IMR-90 (cell line): Measurements from ENCODE around the gene PPP1R14C. TPM values are rescaled to one million over a fixed set of nuclear protein-coding genes. Genes with fewer than 3 reads are reported as not detected.

Experiments used
- ATAC-seq: fragments of 200-7000 bp; cut with Tn5 transposase; 2 replicates; pipeline ENCODE4 v1.9.1; 2020; ENCODE audit warnings: low read depth, mild to moderate bottlenecking, moderate library complexity
- BruUV-seq: library from RNA; stranded (reverse); fragments of 400-500 nt; replicated peaks from 2 replicates; lab custom pipeline; 2021; lab: Mats Ljungman, UMichigan
- CTCF ChIA-PET: fragments of 300-600 bp; formaldehyde crosslinking; extraction: SDS; loops from one replicate; lab custom pipeline; 2021; ENCODE audit warnings: antibody characterized with exemption; lab: Yijun Ruan, JAX
- POLR2A ChIA-PET: fragments of 300-600 bp; sonication (Branson Sonifier 250); formaldehyde crosslinking; loops from one replicate; lab custom pipeline; 2022; ENCODE audit warnings: antibody characterized with exemption; ENCODE audit not compliant: unreplicated experiment; lab: Charles Lee
- DNase-seq: peaks from one replicate; pipeline ENCODE4 v3.0.0; 2013
- H2AFZ ChIP-seq: replicated peaks from 2 replicates; pipeline ENCODE3; 2013; ENCODE audit warnings: low read length, mild to moderate bottlenecking; ENCODE audit not compliant: poor library complexity
- H2AK5ac ChIP-seq: 2 replicates; pipeline ENCODE4 v1.6.1; 2013; ENCODE audit warnings: low read depth, low read length, inconsistent platforms
- H2AK9ac ChIP-seq: replicated peaks from 2 replicates; pipeline ENCODE3; 2013; ENCODE audit warnings: mild to moderate bottlenecking, low read depth, low read length, moderate library complexity; ENCODE audit not compliant: poor library complexity
- H2BK120ac ChIP-seq: 2 replicates; pipeline ENCODE4 v1.6.1; 2013; ENCODE audit warnings: low read depth, low read length, inconsistent platforms
- H2BK15ac ChIP-seq: 3 replicates; pipeline ENCODE4 v1.6.1; 2013; ENCODE audit warnings: low read depth, low read length, inconsistent platforms
- H2BK20ac ChIP-seq: 2 replicates; pipeline ENCODE4 v1.6.1; 2013; ENCODE audit warnings: low read depth, mild to moderate bottlenecking, inconsistent platforms, low read length, moderate library complexity
- H2BK5ac ChIP-seq: 2 replicates; pipeline ENCODE4 v1.6.1; 2013; ENCODE audit warnings: mild to moderate bottlenecking, low read depth, low read length, inconsistent platforms; ENCODE audit not compliant: poor library complexity, severe bottlenecking
- H3K14ac ChIP-seq: replicated peaks from 2 replicates; pipeline ENCODE4 v1.6.1; 2013; ENCODE audit warnings: low read depth, low read length, inconsistent platforms
- H3K18ac ChIP-seq: 2 replicates; pipeline ENCODE4 v1.6.1; 2013; ENCODE audit warnings: low read depth, low read length, control low read depth
- H3K23ac ChIP-seq: 2 replicates; pipeline ENCODE4 v1.6.1; 2013; ENCODE audit warnings: low read depth, low read length, inconsistent platforms
- H3K27ac ChIP-seq: 2 replicates; pipeline ENCODE4 v1.5.1; 2013; ENCODE audit warnings: mild to moderate bottlenecking, control low read depth, low read length; ENCODE audit not compliant: insufficient read depth
- H3K27me3 ChIP-seq: 2 replicates; pipeline ENCODE4 v1.6.1; 2013; ENCODE audit warnings: low read length; ENCODE audit not compliant: control insufficient read depth, insufficient read depth
- H3K36me3 ChIP-seq: 2 replicates; pipeline ENCODE4 v1.6.1; 2013; ENCODE audit warnings: low read length, mixed read lengths; ENCODE audit not compliant: control insufficient read depth, insufficient read depth
- H3K4ac ChIP-seq: 2 replicates; pipeline ENCODE4 v1.6.1; 2013; ENCODE audit warnings: low read depth, low read length, inconsistent platforms
- H3K4me1 ChIP-seq: 2 replicates; pipeline ENCODE4 v1.6.1; 2013; ENCODE audit warnings: low read length, mixed read lengths; ENCODE audit not compliant: control insufficient read depth, insufficient read depth
- H3K4me2 ChIP-seq: 2 replicates; pipeline ENCODE4 v1.6.1; 2013; ENCODE audit warnings: low read depth, mild to moderate bottlenecking, control low read depth, low read length, moderate library complexity
- H3K4me3 ChIP-seq: 2 replicates; pipeline ENCODE4 v1.5.1; 2013; ENCODE audit warnings: low read depth, mild to moderate bottlenecking, control low read depth, low read length, moderate library complexity; ENCODE audit not compliant: insufficient read depth
- H3K56ac ChIP-seq: 2 replicates; pipeline ENCODE4 v1.6.1; 2013; ENCODE audit warnings: low read length, inconsistent platforms; ENCODE audit not compliant: insufficient read depth; ENCODE audit errors: extremely low read depth
- H3K79me1 ChIP-seq, 2 experiments: 2 replicates each; pipeline ENCODE4 v1.6.1; 2013; ENCODE audit warnings: low read length in 2 of 2, inconsistent platforms in 1 of 2, low read depth in 1 of 2
- H3K9ac ChIP-seq: 2 replicates; pipeline ENCODE4 v1.6.1; 2013; ENCODE audit warnings: low read depth, low read length, control low read depth
- H3K9me1 ChIP-seq: 2 replicates; pipeline ENCODE4 v1.6.1; 2013; ENCODE audit warnings: low read length, inconsistent platforms; ENCODE audit not compliant: insufficient read depth
- H3K9me3 ChIP-seq: 2 replicates; pipeline ENCODE4 v1.6.1; 2013; ENCODE audit warnings: low read length; ENCODE audit not compliant: control insufficient read depth, insufficient read depth
- H4K20me1 ChIP-seq: 2 replicates; pipeline ENCODE4 v1.6.1; 2013; ENCODE audit warnings: low read length, inconsistent platforms; ENCODE audit not compliant: insufficient read depth
- H4K5ac ChIP-seq: 2 replicates; pipeline ENCODE4 v1.6.1; 2013; ENCODE audit warnings: mild to moderate bottlenecking, low read depth, low read length, control low read depth
- H4K8ac ChIP-seq, 2 experiments: 2 replicates each; pipeline ENCODE4 v1.6.1; 2013; ENCODE audit warnings: low read depth in 2 of 2, low read length in 2 of 2, control low read depth in 1 of 2, inconsistent platforms in 1 of 2
- H4K91ac ChIP-seq: 2 replicates; pipeline ENCODE4 v1.6.1; 2013; ENCODE audit warnings: low read depth, low read length, inconsistent platforms; ENCODE audit not compliant: insufficient read depth
- BHLHE40 ChIP-seq: fragments of 150-350 bp; IDR thresholded peaks from 2 replicates; pipeline ENCODE4 v1.6.1; 2016; ENCODE audit warnings: mild to moderate bottlenecking, low read depth, low read length
- CHD1 ChIP-seq: IDR thresholded peaks from 2 replicates; pipeline ENCODE4 v1.6.1; 2012; ENCODE audit warnings: low read depth, low read length, improper control_type of control experiment
- CTCF ChIP-seq: conservative IDR thresholded peaks from 2 replicates; pipeline ENCODE4 v1.5.1; 2012; ENCODE audit warnings: mild to moderate bottlenecking, low read depth, low read length, improper control_type of control experiment
- FOS ChIP-seq: fragments of 150-350 bp; IDR thresholded peaks from 2 replicates; pipeline ENCODE4 v1.6.1; 2016; ENCODE audit warnings: low read depth, low read length
- MAFK ChIP-seq: IDR thresholded peaks from 2 replicates; pipeline ENCODE4 v1.6.1; 2012; ENCODE audit warnings: low read depth, low read length, improper control_type of control experiment
- MAZ ChIP-seq: IDR thresholded peaks from 2 replicates; pipeline ENCODE4 v1.6.1; 2012; ENCODE audit warnings: low read depth, mild to moderate bottlenecking, low read length, improper control_type of control experiment, moderate library complexity, borderline replicate concordance
- MXI1 ChIP-seq: IDR thresholded peaks from 2 replicates; pipeline ENCODE4 v1.6.1; 2012; ENCODE audit warnings: low read depth, mild to moderate bottlenecking, low read length, moderate library complexity, borderline replicate concordance
- NFE2L2 ChIP-seq: fragments of 150-350 bp; IDR thresholded peaks from 2 replicates; pipeline ENCODE4 v1.6.1; 2016; ENCODE audit warnings: low read depth, mild to moderate bottlenecking, low read length
- POLR2A ChIP-seq: IDR thresholded peaks from 2 replicates; pipeline ENCODE4 v1.6.1; 2012; ENCODE audit warnings: mild to moderate bottlenecking, low read depth, low read length
- RCOR1 ChIP-seq: IDR thresholded peaks from 2 replicates; pipeline ENCODE4 v1.6.1; 2012; ENCODE audit warnings: mild to moderate bottlenecking, low read length, improper control_type of control experiment; ENCODE audit not compliant: insufficient replicate concordance
- RFX5 ChIP-seq: IDR thresholded peaks from 2 replicates; pipeline ENCODE4 v1.8.0; 2012; ENCODE audit warnings: low read depth, mild to moderate bottlenecking, low read length, moderate library complexity
- WGBS, 2 experiments: methylation state at CpG; one replicate each; pipeline versions ENCODE4 v1.1.5 to v1.1.7; 2013; ENCODE audit warnings: missing lambda C conversion rate in 2 of 2; ENCODE audit not compliant: insufficient read length in 1 of 2; ENCODE audit errors: extremely low coverage in 2 of 2; 5-methylcytosine and 5-hydroxymethylcytosine counted together
- dilution Hi-C: fragments of 300-500 bp; cut with HindIII; formaldehyde crosslinking; loops from one replicate; pipeline ENCODE4 v1.14.3; 2018; ENCODE audit warnings: low sequenced_read_pairs; ENCODE audit not compliant: unreplicated experiment
- in situ Hi-C: fragments of 300-500 bp; cut with MboI; formaldehyde crosslinking; loops from 3 replicates; pipeline ENCODE4 v1.14.3; 2019; ENCODE audit warnings: low sequenced_read_pairs, inconsistent platforms, mixed read lengths
- intact Hi-C: fragments of 100-400 bp; cut with micrococcal nuclease; formaldehyde crosslinking; loops from 2 replicates; pipeline ENCODE4 v1.10.0; 2022
- polyA plus RNA-seq, 3 experiments: library from polyadenylated mRNA; depleted of rRNA; stranded (reverse); fragments of >200 nt; gene quantifications; 2 replicates each; pipeline ENCODE4 v1.2.3, GENCODE V29; 2012; ENCODE audit warnings: low replicate concordance in 1 of 3
- total RNA-seq: library from RNA; depleted of rRNA; stranded (reverse); fragments of >200 nt; gene quantifications from 2 replicates; pipeline ENCODE4 v1.2.3, GENCODE V29; 2012

PPP1R14C gene
- total and polyA plus RNA-seq, 2 of the 4 experiments (the other 2 are of a cell fraction), result not detected

GRCh38 chr6:150185732-150186117 is 42.9 kb downstream of the PPP1R14C start:
- Histone ChIP-seq H3K9ac (no peak overlapping the region), H3K4me2 (no peak overlapping the region), H2BK120ac (no peak overlapping the region), H3K79me1 (no peaks in the 10 kb centered on the region), H3K4me1 (no peaks in the 10 kb centered on the region), H3K23ac (no peak overlapping the region), H3K27me3 (peaks cover under 1% of the 10 kb centered on the region; the same call in 1 of the 2 replicates), H3K18ac (no peak overlapping the region), H4K8ac (no peak overlapping the region), H3K4me3 (no peak overlapping the region), H3K27ac (no peak overlapping the region), H3K14ac (no peak overlapping the region), H3K9me1 (no peaks in the 10 kb centered on the region), H2AFZ (no peak overlapping the region), H3K56ac (no peak overlapping the region), H4K5ac (no peak overlapping the region), H3K9me3 (no peaks in the 10 kb centered on the region), H4K20me1 (no peaks in the 10 kb centered on the region), H2BK15ac (no peak overlapping the region), H3K4ac (no peak overlapping the region), H2BK20ac (no peak overlapping the region), H2BK5ac (no peak overlapping the region), H2AK5ac (no peak overlapping the region), H2AK9ac (no peak overlapping the region), H4K91ac (no peak overlapping the region), H3K36me3 (no peaks in the 10 kb centered on the region)
- no peak for DNase-seq
- intact Hi-C loops, result no loop called here
- dilution Hi-C loops, result no loop called here
- no peak for ATAC-seq
- no TSS peak for BruUV-seq
- TF ChIP-seq POLR2A, result no peak
- no peak for TF ChIP-seq CHD1
- no peak for TF ChIP-seq NFE2L2
- no peak for TF ChIP-seq FOS
- TF ChIP-seq MXI1, result no peak
- no peak for TF ChIP-seq MAFK
- no peak for TF ChIP-seq MAZ
- TF ChIP-seq CTCF, result no peak
- TF ChIP-seq RCOR1, result no peak
- no peak for TF ChIP-seq RFX5
- TF ChIP-seq BHLHE40, result no peak
- ChIA-PET CTCF (no interaction called here), POLR2A (no interaction called here)
- in situ Hi-C loops, result no loop called here
- 80% methylated on average over 1 of the region's 8 CpGs; no CpG with 5 or more reads in 1 of the 2 experiments for WGBS, 2 experiments
